Progenitor cell of endocrine pancreas (in vitro differentiated cells): ENCODE data around the gene FARS2. TPM values are rescaled to one million over a fixed set of nuclear protein-coding genes. Genes with fewer than 3 reads are reported as not detected.
A peak's percentile ranks its signal among the peaks of the same experiment; 100 is the strongest.

Experiments used
- DNase-seq: peaks from one replicate; pipeline ENCODE4 v3.0.0; 2021; ENCODE audit warnings: low spot score; ENCODE audit not compliant: unreplicated experiment
- H3K27ac Mint-ChIP-seq: 2 replicates; pipeline ENCODE4 v1.8.0; 2021; ENCODE audit warnings: mild to moderate bottlenecking, moderate library complexity, mixed read lengths
- H3K27me3 Mint-ChIP-seq: 2 replicates; pipeline ENCODE4 v1.8.0; 2021; ENCODE audit warnings: mixed read lengths
- H3K36me3 Mint-ChIP-seq: 2 replicates; pipeline ENCODE4 v1.8.0; 2022; ENCODE audit warnings: mixed read lengths; ENCODE audit not compliant: insufficient read depth
- H3K4me1 Mint-ChIP-seq: 2 replicates; pipeline ENCODE4 v1.8.0; 2021; ENCODE audit warnings: low read depth, mixed read lengths
- H3K4me3 Mint-ChIP-seq: 2 replicates; pipeline ENCODE4 v1.8.0; 2021; ENCODE audit warnings: low read depth, mild to moderate bottlenecking, moderate library complexity, mixed read lengths
- H3K9me3 Mint-ChIP-seq: 2 replicates; pipeline ENCODE4 v1.8.0; 2021; ENCODE audit warnings: low read depth, mixed read lengths
- CTCF ChIP-seq: fragments of 200-600 bp; sonication (generic); IDR thresholded peaks from one replicate; pipeline ENCODE4 v1.5.0; 2021; ENCODE audit warnings: antibody characterized with exemption, mild to moderate bottlenecking; ENCODE audit not compliant: unreplicated experiment
- total RNA-seq: library from RNA; stranded (reverse); gene quantifications from 2 replicates; pipeline ENCODE4 v1.2.1, GENCODE V29; 2021

Gene FARS2
- total RNA-seq, 1 donor from 2014 or later, result 20.8 TPM

GRCh38 chr6:5398530-5398929 is 137.2 kb downstream of the FARS2 start:
- H3K4me3 Mint-ChIP-seq, result no peak overlapping the region
- no peaks in the 10 kb centered on the region for H3K4me1 Mint-ChIP-seq
- TF ChIP-seq CTCF, result peak; percentile 44
- no peak overlapping the region for H3K27ac Mint-ChIP-seq
- peaks cover 1% of the 10 kb centered on the region for H3K36me3 Mint-ChIP-seq
- no peaks in the 10 kb centered on the region for H3K27me3 Mint-ChIP-seq
- H3K9me3 Mint-ChIP-seq, result peaks cover 12% of the 10 kb centered on the region
- no peak for DNase-seq

- H3K27ac Mint-ChIP-seq, result no peak overlapping the region
- H3K4me3 Mint-ChIP-seq, result no peak overlapping the region
- H3K4me1 Mint-ChIP-seq, result no peaks in the 10 kb centered on the region
- H3K27me3 Mint-ChIP-seq, result no peaks in the 10 kb centered on the region
- no peak for DNase-seq
- H3K9me3 Mint-ChIP-seq, result peaks cover 12% of the 10 kb centered on the region
- peaks cover 1% of the 10 kb centered on the region for H3K36me3 Mint-ChIP-seq
- TF ChIP-seq CTCF, result no peak
Measured at GRCh38 chr6:5399391-5399790, 138.1 kb downstream of the FARS2 start.

GRCh38 chr6:5401845-5402738 is 140.8 kb downstream of the FARS2 start:
- Mint-ChIP-seq H3K4me1 (no peaks in the 10 kb centered on the region), H3K27me3 (no peaks in the 10 kb centered on the region), H3K9me3 (peaks cover 12% of the 10 kb centered on the region), H3K4me3 (no peak overlapping the region), H3K36me3 (peaks cover 1% of the 10 kb centered on the region), H3K27ac (no peak overlapping the region)
- DNase-seq, result no peak
- peak; percentile 49 for TF ChIP-seq CTCF

GRCh38 chr6:5403076-5403475 is 141.8 kb downstream of the FARS2 start:
- Mint-ChIP-seq H3K4me1 (no peaks in the 10 kb centered on the region), H3K9me3 (peaks cover 12% of the 10 kb centered on the region), H3K27me3 (no peaks in the 10 kb centered on the region), H3K4me3 (no peak overlapping the region), H3K27ac (no peak overlapping the region), H3K36me3 (peaks cover 1% of the 10 kb centered on the region)
- DNase-seq, result no peak
- no peak for TF ChIP-seq CTCF

- TF ChIP-seq CTCF, result no peak
- peaks cover 4% of the 10 kb centered on the region for H3K36me3 Mint-ChIP-seq
- no peak for DNase-seq
- no peaks in the 10 kb centered on the region for H3K4me1 Mint-ChIP-seq
- H3K27ac Mint-ChIP-seq, result no peak overlapping the region
- H3K27me3 Mint-ChIP-seq, result no peaks in the 10 kb centered on the region
- no peak overlapping the region for H3K4me3 Mint-ChIP-seq
- H3K9me3 Mint-ChIP-seq, result peaks cover 12% of the 10 kb centered on the region
Measured at GRCh38 chr6:5403609-5404008, 142.3 kb downstream of the FARS2 start.
